HG02852 (cell line): ENCODE results near the gene HMGA1.

Experiments used
- ATAC-seq: cut with Tn5 transposase; IDR thresholded peaks from one replicate; pipeline ENCODE4 v1.9.1; 2021; ENCODE audit warnings: mild to moderate bottlenecking, moderate library complexity; ENCODE audit not compliant: unreplicated experiment

Gene HMGA1

GRCh38 chr6:34236443-34237315, at the start of gene HMGA1:
HMGA1 (plus strand) TSS chr6:34236873; CDS start chr6:34240781, 3,908 bp downstream.
- ATAC-seq, result peak; percentile 59

DNA sequence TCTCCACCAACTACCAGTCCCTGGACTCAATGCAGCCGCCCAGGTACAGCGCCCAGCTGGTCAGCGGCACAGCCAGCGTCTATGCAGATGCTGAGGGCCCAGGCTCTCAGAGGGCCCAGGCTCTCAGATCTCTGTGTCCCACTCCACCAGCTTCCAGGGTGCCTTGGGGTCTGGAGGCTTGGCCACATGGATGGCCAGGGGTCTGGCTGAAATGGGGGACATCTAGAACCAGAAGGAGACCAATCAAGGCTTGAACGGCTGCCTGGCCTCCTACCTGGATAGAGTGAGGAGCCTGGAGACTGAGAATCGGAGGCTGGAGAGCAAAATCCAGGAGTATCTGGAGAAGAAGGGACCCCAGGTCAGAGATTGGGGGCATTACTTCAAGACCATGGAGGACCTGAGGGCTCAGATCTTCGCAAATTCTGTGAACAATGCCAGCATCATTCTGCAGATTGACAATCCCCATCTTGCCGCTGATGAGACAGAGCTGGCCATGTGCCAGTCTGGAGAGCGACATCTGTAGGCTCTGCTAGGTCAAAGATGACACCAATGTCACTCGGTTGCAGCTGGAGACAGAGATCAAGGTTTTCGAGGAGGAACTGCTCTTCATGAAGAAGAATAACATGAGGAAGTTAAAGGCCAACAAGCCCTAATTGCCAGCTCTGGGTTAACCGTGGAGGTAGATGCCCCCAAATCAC, 46.7 kb upstream of the HMGA1 start:
- ATAC-seq, result no peak

- no peak for ATAC-seq
Observed at GRCh38 chr6:34190504-34191122, 46.1 kb upstream of the HMGA1 start.

GRCh38 chr6:34194772-34195171, 41.9 kb upstream of the HMGA1 start:
- no peak for ATAC-seq

GRCh38 chr6:34195726-34196115, 41.0 kb upstream of the HMGA1 start:
- no peak for ATAC-seq

GRCh38 chr6:34196116-34196832, 40.4 kb upstream of the HMGA1 start:
- peak; percentile 52 for ATAC-seq

DNA sequence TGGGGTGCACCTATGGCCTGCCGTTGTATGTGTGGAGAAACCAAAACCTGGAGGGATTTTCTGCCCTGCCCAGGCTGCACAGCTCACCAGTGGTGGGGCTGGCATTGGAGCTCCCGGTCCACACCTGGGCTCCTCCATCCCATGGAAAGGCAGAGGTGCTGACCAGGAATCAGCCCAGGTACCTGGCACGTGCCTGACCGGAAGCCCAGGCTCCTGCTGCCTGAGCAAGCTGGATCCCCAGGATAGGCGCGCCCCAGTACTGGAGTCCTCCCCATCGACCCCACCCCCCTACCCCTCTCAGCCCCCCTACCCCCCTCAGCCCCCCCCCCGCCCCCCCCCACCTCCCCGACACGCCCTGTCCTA, 39.9 kb upstream of the HMGA1 start:
- no peak for ATAC-seq

DNA sequence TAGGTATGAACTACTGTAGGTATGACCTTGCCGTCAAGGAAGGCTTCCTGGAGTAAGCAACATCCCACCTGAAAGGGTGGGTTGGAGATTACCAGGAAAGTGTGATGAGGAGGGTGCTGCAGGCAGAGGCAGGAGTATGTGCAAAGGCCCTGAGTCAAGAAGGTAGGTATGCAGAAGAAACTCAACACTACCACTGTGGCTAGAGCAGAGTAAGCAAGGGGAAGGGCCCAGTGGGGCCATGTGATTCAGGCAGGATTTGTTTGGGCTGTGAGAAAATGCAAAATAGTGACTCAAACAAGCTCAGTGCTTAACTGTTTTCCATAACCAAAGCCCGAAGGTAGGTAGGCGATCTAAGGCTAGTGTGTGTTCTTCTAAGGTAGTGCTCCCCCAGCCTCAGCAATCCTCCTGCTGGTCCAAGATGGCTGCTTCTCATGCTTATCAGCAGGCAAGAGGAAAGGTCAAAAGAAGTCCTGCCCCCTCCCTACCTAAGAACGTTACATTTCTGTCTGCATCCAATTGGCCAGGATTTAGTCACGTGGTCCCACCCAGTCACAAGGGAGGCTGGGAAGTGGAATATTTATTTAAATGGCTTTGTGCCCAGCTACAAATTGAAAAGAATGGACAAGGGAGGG, 36.2 kb upstream of the HMGA1 start:
- no peak for ATAC-seq

DNA sequence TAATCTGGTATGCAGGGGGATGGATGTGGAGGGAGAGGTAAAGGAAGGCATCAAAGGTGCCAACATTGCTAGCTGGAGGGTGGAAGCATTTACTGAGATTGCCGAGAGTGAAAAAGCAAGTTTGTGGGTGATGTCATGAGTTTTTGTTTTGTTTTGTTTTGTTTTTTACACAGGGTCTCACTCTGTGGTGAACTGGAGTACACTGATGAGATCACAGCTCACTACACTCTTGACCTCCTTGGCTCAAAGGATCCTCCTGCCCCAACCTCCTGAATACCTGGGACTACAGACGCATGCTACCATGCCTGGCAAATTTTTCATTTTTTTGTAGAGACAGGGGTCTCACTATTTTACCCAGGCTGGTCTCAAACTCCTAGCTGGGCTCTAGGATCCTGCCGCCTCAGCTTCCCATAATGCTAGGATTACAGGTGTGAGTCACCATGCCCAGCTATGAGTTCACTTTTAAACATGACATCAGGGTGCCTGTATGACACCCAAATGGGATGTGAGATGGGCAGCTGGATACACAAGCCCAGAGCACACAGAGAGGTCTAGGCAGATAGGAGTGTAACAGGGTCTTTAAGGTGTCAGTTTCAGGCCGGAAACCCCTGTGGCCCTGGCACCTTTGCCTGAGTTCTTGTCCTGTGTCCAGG, 35.1 kb upstream of the HMGA1 start:
- ATAC-seq, result no peak

- ATAC-seq, result no peak
Observed at GRCh38 chr6:34202329-34203201, 34.1 kb upstream of the HMGA1 start.

DNA sequence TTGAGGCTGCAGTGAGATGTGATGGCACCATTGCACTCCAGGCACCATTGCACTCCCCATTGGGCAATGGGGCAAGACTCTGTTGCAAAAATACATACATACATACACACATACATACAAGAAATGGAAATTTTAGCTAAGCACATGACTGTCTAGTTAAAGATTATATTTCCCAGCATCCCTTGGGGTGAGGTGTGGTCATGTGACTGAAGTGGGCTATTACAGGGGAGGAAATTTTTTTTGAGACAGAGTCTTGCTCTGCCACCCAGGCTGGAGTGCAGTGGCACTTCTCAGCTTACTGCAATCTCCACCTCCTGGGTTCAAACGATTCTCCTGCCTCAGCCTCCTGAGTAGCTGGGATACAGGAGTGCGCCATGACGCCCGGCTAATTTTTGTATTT, 32.0 kb upstream of the HMGA1 start:
- no peak for ATAC-seq

DNA sequence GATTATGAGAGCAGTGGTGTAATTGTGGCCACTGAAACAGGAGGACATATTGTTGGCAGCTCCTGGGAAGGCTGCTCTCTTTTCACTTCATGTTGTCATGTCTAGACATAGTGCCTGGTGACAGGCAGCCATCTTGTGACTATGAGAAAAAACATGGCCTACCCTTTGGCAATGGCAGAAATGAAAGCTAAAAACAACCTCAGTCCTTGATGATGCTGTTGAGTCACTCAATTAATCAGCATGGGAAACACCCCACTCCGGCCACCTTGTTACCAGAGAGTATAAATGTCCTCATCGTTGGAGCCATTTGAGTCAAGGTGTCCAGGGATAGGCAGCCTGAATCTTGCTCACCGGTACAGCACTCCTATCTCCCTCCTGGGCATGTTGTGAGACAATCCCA, 31.2 kb upstream of the HMGA1 start:
- no peak for ATAC-seq

DNA sequence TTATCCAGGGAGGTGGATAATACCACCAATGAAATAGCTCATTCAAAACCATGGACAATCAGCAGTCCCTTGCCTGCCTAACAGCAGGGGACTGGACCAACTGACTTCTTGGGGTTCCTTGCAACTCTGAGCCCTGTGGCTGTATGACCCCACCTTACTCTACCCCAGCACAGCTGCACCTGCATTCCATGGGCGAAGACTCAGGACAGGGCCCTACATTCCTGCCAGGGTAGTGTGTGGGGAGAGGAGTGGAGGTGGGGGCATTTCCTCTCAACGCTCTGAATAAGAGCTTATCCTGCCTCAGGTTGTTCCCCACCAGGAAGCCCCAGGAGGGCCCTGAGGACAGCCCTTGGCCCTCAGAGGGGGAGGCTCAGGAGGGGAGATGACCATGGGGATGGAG, 30.8 kb upstream of the HMGA1 start:
- no peak for ATAC-seq

- ATAC-seq, result no peak
Observed at GRCh38 chr6:34206726-34207125, 29.9 kb upstream of the HMGA1 start.

DNA sequence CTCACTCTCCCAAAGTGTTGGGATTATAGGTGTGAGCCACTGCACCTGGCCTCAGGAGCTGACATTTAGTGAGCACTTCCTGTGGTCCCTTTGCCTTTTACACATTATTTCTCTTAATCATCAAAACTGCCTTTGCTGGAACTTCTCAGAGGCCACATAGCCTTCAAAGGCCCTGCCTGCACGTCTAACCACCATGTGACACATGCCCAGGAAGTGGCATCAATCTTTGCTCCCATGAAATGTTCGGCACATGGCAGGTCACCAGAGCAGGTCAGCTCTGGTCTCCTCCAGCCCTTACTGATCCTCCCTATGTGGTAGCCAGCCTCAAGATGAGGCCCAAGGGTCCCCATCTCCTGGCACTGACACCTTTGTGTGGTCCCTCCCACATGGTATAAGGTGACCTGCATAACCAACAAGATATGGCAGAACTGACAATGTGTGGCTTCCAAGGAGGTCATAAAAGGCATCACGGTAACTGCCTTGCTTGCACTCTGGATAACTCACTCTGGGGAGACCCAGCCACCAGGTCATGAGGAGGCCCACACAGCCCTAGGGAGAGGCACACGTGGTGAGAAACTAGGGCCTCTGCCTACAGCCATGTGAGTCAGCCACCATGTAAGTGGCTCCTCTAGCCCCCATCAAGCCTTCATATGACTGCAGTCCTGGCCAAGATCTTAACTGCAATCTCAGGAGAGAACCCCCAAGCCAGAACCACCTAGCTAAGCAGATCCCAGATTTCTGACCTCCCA, 28.8 kb upstream of the HMGA1 start:
- no peak for ATAC-seq

DNA sequence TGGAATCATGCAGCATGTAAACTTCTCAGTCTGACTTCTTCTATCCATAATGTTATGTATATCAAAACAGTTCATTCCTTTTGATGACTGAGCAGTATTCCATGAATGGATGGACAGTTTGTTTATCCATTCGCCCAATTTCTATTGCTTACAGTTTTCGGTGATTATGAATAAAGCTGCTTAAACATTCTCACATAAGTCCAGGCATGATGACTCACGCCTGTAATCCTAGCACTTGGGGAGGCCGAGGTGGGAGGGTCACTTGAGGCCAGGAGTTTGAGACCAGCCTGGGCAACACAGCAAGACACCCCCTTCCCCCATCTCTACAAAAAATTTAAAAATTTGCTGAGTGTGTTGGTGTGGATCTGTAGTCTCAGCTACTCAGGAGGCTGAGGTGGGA, 22.9 kb upstream of the HMGA1 start:
- no peak for ATAC-seq

DNA sequence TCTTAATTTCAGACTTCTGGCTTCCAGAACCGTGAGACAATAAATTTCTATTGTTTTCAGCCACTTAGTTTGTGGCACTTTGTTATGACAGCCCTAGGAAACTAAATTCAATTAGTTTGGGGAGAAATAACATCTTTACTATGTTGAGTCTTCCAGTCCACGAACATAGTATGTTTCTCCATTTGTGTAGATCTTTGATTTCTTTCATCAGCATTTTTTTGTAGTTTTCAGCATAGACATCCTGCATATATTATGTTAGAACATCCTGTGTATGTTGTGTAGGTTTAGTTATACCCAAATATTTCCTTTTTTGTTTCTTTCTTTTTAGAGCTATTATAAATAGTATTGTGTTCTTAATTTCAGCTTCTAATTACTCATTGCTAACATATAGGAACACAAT, 18.0 kb upstream of the HMGA1 start:
- ATAC-seq, result no peak

DNA sequence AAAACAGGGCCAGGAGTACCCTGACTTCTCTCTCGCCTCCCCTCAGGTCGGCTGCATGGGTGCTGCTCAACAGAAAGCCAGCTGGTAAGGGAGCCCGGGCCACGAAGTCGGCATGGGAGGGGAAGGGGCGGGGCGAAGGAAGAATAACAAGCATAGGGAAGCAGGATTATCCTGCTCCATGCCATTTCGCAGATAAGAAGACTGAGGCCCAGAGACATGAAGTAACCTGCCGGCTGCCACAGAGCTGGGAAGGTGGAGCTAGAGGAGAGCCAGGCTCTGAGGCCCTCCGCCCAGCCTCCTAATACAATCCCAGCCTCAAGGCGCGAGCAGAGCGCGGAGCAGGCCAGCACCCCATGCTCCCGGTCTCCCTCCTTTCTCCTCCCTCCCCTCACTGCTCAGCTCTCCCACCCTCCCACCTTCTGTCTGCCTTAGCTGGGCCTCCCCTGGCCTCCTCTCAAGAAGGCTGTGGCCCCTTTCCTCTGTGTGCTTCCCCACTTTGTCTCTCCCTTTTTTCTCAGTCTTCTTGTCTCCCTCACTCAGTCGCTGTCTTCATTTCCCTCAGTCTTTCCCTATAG, 13.2 kb upstream of the HMGA1 start:
- peak; percentile 17 for ATAC-seq
